A549 (cell line): ENCODE measurements around the gene NDUFAF5. TPM values are rescaled to one million over a fixed set of nuclear protein-coding genes. Genes with fewer than 3 reads are reported as not detected.

Source experiments
- ATAC-seq, 2 experiments: fragments of 200-7000 bp in 1 of 2; fragments of >200 bp in 1 of 2; cut with Nextera tagmentation in 1 of 2; cut with Tn5 transposase in 1 of 2; 3 replicates each; pipeline versions ENCODE4 v1.8.0 to v1.9.1; 2018 to 2020; ENCODE audit warnings: mild to moderate bottlenecking in 1 of 2, moderate library complexity in 1 of 2
- CTCF ChIA-PET: fragments of 300-600 bp; sonication (Branson Sonifier 250); formaldehyde crosslinking; extraction: SDS; loops from one replicate; lab custom pipeline; 2021; ENCODE audit warnings: antibody characterized with exemption, inconsistent platforms; lab: Yijun Ruan, JAX
- POLR2A ChIA-PET: fragments of 350-600 bp; formaldehyde crosslinking; extraction: SDS; loops from one replicate; lab custom pipeline; 2021; ENCODE audit warnings: antibody characterized with exemption, inconsistent platforms; lab: Yijun Ruan, JAX
- DNase-seq, 2 experiments: peaks; one replicate each; pipeline versions ENCODE4 v3.0.0 to v3.0.0-alpha.2; 2011 to 2016; ENCODE audit warnings: low read depth in 1 of 2, low spot score in 1 of 2
- FAIRE-seq: peaks from 2 replicates; lab custom pipeline; 2011; peaks lifted over from hg19 to GRCh38; lab: Jason Lieb, UNC
- H3K27ac ChIP-seq, 2 experiments: fragments of >200 bp; sonication (Bioruptor Twin); formaldehyde crosslinking; 3 replicates each; pipeline ENCODE4 v1.5.1; 2016 to 2017
- H3K4me1 ChIP-seq: fragments of >200 bp; sonication (Bioruptor Twin); formaldehyde crosslinking; 3 replicates; pipeline ENCODE4 v1.6.1; 2016
- H3K4me2 ChIP-seq: fragments of >200 bp; sonication (Bioruptor Twin); formaldehyde crosslinking; 3 replicates; pipeline ENCODE4 v1.6.1; 2016
- H3K4me3 ChIP-seq: fragments of >200 bp; sonication (Bioruptor Twin); formaldehyde crosslinking; 3 replicates; pipeline ENCODE4 v1.5.1; 2016
- H3K9me3 ChIP-seq: fragments of >200 bp; sonication (Bioruptor Twin); formaldehyde crosslinking; 3 replicates; pipeline ENCODE4 v1.6.1; 2016
- BHLHE40 ChIP-seq: IDR thresholded peaks from 2 replicates; pipeline ENCODE4 v1.6.1; 2012; ENCODE audit warnings: low read depth, low read length, inconsistent platforms
- CBX2 ChIP-seq: fragments of 200-600 bp; sonication (generic); IDR thresholded peaks from 2 replicates; pipeline ENCODE4 v1.6.1; 2016; ENCODE audit warnings: low read depth, mild to moderate bottlenecking, borderline replicate concordance
- CBX8 ChIP-seq: fragments of 200-600 bp; sonication (generic); IDR thresholded peaks from 2 replicates; pipeline ENCODE4 v1.6.1; 2016
- CEBPB ChIP-seq, 2 experiments: fragments of >200 bp in 1 of 2; sonication (Bioruptor Twin) in 1 of 2; formaldehyde crosslinking in 1 of 2; IDR thresholded peaks; 2 replicates each; pipeline ENCODE4 v1.6.1; 2012 to 2016
- CHD2 ChIP-seq: fragments of 150-350 bp; IDR thresholded peaks from 2 replicates; pipeline ENCODE4 v1.6.1; 2014; ENCODE audit warnings: low read length; ENCODE audit not compliant: partially characterized antibody
- CHD4 ChIP-seq: fragments of 200-600 bp; sonication (generic); IDR thresholded peaks from 2 replicates; pipeline ENCODE4 v1.6.1; 2016; ENCODE audit warnings: antibody characterized with exemption, mild to moderate bottlenecking, borderline replicate concordance
- E2F6 ChIP-seq: IDR thresholded peaks from 2 replicates; pipeline ENCODE4 v1.6.1; 2012; ENCODE audit warnings: low read depth, borderline replicate concordance
- EHF ChIP-seq: fragments of 250-450 bp; sonication (Bioruptor Pico); IDR thresholded peaks from 2 replicates; pipeline ENCODE4 v1.5.0; 2020; ENCODE audit warnings: mild to moderate bottlenecking
- ELK1 ChIP-seq: fragments of 150-350 bp; IDR thresholded peaks from 2 replicates; pipeline ENCODE4 v1.6.1; 2014; ENCODE audit warnings: low read depth, mild to moderate bottlenecking, low read length
- EP300 ChIP-seq, 2 experiments: fragments of >200 bp; sonication (Bioruptor Twin); formaldehyde crosslinking; IDR thresholded peaks; 2 replicates in 1 of 2; 3 replicates in 1 of 2; pipeline ENCODE4 v1.6.1; 2016 to 2017
- FOSB ChIP-seq: fragments of 250-450 bp; sonication (Bioruptor Pico); IDR thresholded peaks from 2 replicates; pipeline ENCODE4 v1.5.0; 2020; ENCODE audit warnings: mild to moderate bottlenecking, moderate library complexity
- FOXS1 ChIP-seq: fragments of 250-450 bp; sonication (Bioruptor Pico); IDR thresholded peaks from 2 replicates; pipeline ENCODE4 v1.5.0; 2020; ENCODE audit warnings: mild to moderate bottlenecking, moderate library complexity
- GATA3 ChIP-seq: IDR thresholded peaks from 2 replicates; pipeline ENCODE4 v1.6.1; 2012; ENCODE audit warnings: borderline replicate concordance
- HDAC2 ChIP-seq: fragments of 200-600 bp; sonication (generic); IDR thresholded peaks from 2 replicates; pipeline ENCODE4 v1.6.1; 2016
- HEYL ChIP-seq: fragments of 250-450 bp; sonication (Bioruptor Pico); IDR thresholded peaks from 2 replicates; pipeline ENCODE4 v1.8.0; 2021; ENCODE audit warnings: mild to moderate bottlenecking, moderate library complexity
- HMGXB4 ChIP-seq: fragments of 250-450 bp; sonication (Bioruptor Pico); IDR thresholded peaks from 2 replicates; pipeline ENCODE4 v1.5.0; 2021; ENCODE audit warnings: mild to moderate bottlenecking, moderate library complexity, borderline replicate concordance
- HOXA7 ChIP-seq: fragments of 250-450 bp; sonication (Bioruptor Pico); IDR thresholded peaks from 2 replicates; pipeline ENCODE4 v1.5.0; 2020; ENCODE audit warnings: mild to moderate bottlenecking, moderate library complexity
- HOXB5 ChIP-seq: fragments of 250-450 bp; sonication (Bioruptor Pico); IDR thresholded peaks from 2 replicates; pipeline ENCODE4 v1.5.0; 2020; ENCODE audit warnings: mild to moderate bottlenecking, moderate library complexity
- JUN ChIP-seq, 2 experiments: fragments of >200 bp; sonication (Bioruptor Twin); formaldehyde crosslinking; IDR thresholded peaks; 2 replicates in 1 of 2; 3 replicates in 1 of 2; pipeline ENCODE4 v1.6.1; 2016 to 2017
- KDM5A ChIP-seq: fragments of 200-600 bp; sonication (generic); IDR thresholded peaks from 2 replicates; pipeline ENCODE4 v1.6.1; 2016; ENCODE audit warnings: antibody characterized with exemption, mild to moderate bottlenecking
- MAX ChIP-seq: IDR thresholded peaks from 2 replicates; pipeline ENCODE4 v1.6.1; 2012
- MAZ ChIP-seq: fragments of 150-350 bp; IDR thresholded peaks from 2 replicates; pipeline ENCODE4 v1.6.1; 2014; ENCODE audit warnings: antibody characterized with exemption, low read depth, low read length, borderline replicate concordance
- NR3C1 ChIP-seq: fragments of >200 bp; sonication (Bioruptor Twin); formaldehyde crosslinking; IDR thresholded peaks from 3 replicates; pipeline ENCODE4 v1.6.1; 2017
- POLR2AphosphoS2 ChIP-seq: conservative IDR thresholded peaks from 2 replicates; pipeline ENCODE4 v1.6.1; 2012; ENCODE audit warnings: low read length, improper control_type of control experiment, inconsistent platforms
- RARB ChIP-seq: fragments of 250-450 bp; sonication (Bioruptor Pico); IDR thresholded peaks from 2 replicates; pipeline ENCODE4 v1.8.0; 2021; ENCODE audit warnings: mild to moderate bottlenecking, moderate library complexity
- RCOR1 ChIP-seq: fragments of 150-350 bp; IDR thresholded peaks from 2 replicates; pipeline ENCODE4 v1.6.1; 2014; ENCODE audit warnings: antibody characterized with exemption, low read length, low read depth
- RFX5 ChIP-seq: fragments of 450-650 bp; IDR thresholded peaks from 2 replicates; pipeline ENCODE4 v1.7.1; 2014; ENCODE audit warnings: antibody characterized with exemption, mild to moderate bottlenecking, moderate library complexity
- RNF2 ChIP-seq: fragments of 200-600 bp; sonication (generic); IDR thresholded peaks from 2 replicates; pipeline ENCODE4 v1.6.1; 2016; ENCODE audit warnings: low read depth, mild to moderate bottlenecking, antibody characterized with exemption, moderate library complexity, borderline replicate concordance
- SMC3 ChIP-seq: fragments of >200 bp; sonication (Bioruptor Twin); formaldehyde crosslinking; IDR thresholded peaks from 3 replicates; pipeline ENCODE4 v1.6.1; 2018; ENCODE audit warnings: inconsistent platforms
- TFCP2L1 ChIP-seq: fragments of 250-450 bp; sonication (Bioruptor Pico); IDR thresholded peaks from 2 replicates; pipeline ENCODE4 v1.5.0; 2021; ENCODE audit warnings: mild to moderate bottlenecking
- TP53 ChIP-seq: fragments of 250-450 bp; sonication (Bioruptor Pico); IDR thresholded peaks from 2 replicates; pipeline ENCODE4 v1.5.0; 2021; ENCODE audit warnings: mild to moderate bottlenecking, moderate library complexity
- ZFP36 ChIP-seq: fragments of 450-650 bp; IDR thresholded peaks from 2 replicates; pipeline ENCODE4 v1.6.1; 2014; ENCODE audit warnings: borderline replicate concordance; ENCODE audit not compliant: partially characterized antibody
- ZSCAN20 ChIP-seq: fragments of 250-450 bp; sonication (Bioruptor Pico); IDR thresholded peaks from 2 replicates; pipeline ENCODE4 v1.8.0; 2022; ENCODE audit warnings: mild to moderate bottlenecking, moderate library complexity
- WGBS: methylation state at CpG from one replicate; pipeline ENCODE4 v1.1.6; 2017; ENCODE audit errors: missing lambda C conversion rate; 5-methylcytosine and 5-hydroxymethylcytosine counted together
- polyA plus RNA-seq, 4 experiments: library from polyadenylated mRNA; depleted of rRNA in 3 of 4; stranded (reverse); fragments of >200 nt; fragmentation: RNase III in 1 of 4; extraction: RNeasy Plus Mini Kit Qiagen cat#74134 plus additional on column Dnase treatment in 1 of 4; gene quantifications; 2 replicates in 3 of 4; 3 replicates in 1 of 4; pipeline ENCODE4 v1.2.3, GENCODE V29; 2011 to 2017

Gene NDUFAF5
- polyA plus RNA-seq, 2 of the 4 experiments (the other 2 are of a cell fraction), result 29.2 to 53.5 TPM

- Histone ChIP-seq H3K4me1 (no peaks in the 10 kb centered on the region), H3K4me3 (no peak overlapping the region), H3K4me2 (no peak overlapping the region), H3K27ac (no peak overlapping the region), H3K9me3 (no peaks in the 10 kb centered on the region)
- no peak for ATAC-seq
- ChIA-PET CTCF (interaction anchor here (1.3 kb wide), 1 partner anchor 214 kb away, joined by 3 read pairs; no protein-coding TSS in a partner anchor), POLR2A (no interaction called here)
- WGBS, result 32% methylated on average over 3 of the region's 3 CpGs
- FAIRE-seq, result no peak
- TF ChIP-seq RNF2, result no peak
- TF ChIP-seq MAZ, result no peak
- TF ChIP-seq KDM5A, result no peak
- TF ChIP-seq TFCP2L1 (CRISPR knock-in tag), result no peak
- TF ChIP-seq JUN (IDR thresholded peaks at IDR 0.05), result no peak
- no peak for TF ChIP-seq ZSCAN20
- TF ChIP-seq HOXA7, result no peak
- no peak for TF ChIP-seq SMC3
- no peak for TF ChIP-seq RARB (CRISPR knock-in tag)
- no peak for TF ChIP-seq FOXS1 (CRISPR knock-in tag)
- TF ChIP-seq CEBPB (IDR thresholded peaks at IDR 0.05), result no peak
- no peak for TF ChIP-seq HDAC2
- TF ChIP-seq HMGXB4, result no peak
- TF ChIP-seq HEYL (CRISPR knock-in tag), result no peak
- TF ChIP-seq BHLHE40, result no peak
- TF ChIP-seq RFX5, result no peak
- no peak for TF ChIP-seq TP53 (CRISPR knock-in tag)
- no peak for TF ChIP-seq ZFP36
- TF ChIP-seq RCOR1, result no peak
- no peak for DNase-seq
Measured at GRCh38 chr20:13841206-13841605, 56.4 kb downstream of the NDUFAF5 start.

- CTCF ChIA-PET, result interaction anchor here (0.6 to 1.1 kb wide), 3 partner anchors 25 to 722 kb away, joined by 3 read pairs; no protein-coding TSS in a partner anchor
- no peaks in the 10 kb centered on the region for H3K9me3 ChIP-seq
- no peak for FAIRE-seq
- no peak for DNase-seq
- 43% methylated on average over 4 of the region's 4 CpGs for WGBS
- no peak for TF ChIP-seq NR3C1
- no peak for TF ChIP-seq EP300 (IDR thresholded peaks at IDR 0.05)
- no peak for TF ChIP-seq RARB (CRISPR knock-in tag)
- no peak for TF ChIP-seq FOXS1 (CRISPR knock-in tag)
- no peak for TF ChIP-seq CBX2
- TF ChIP-seq MAX, result no peak
- no peak for TF ChIP-seq CEBPB (IDR thresholded peaks at IDR 0.05)
- no peak for TF ChIP-seq EHF (CRISPR knock-in tag)
- TF ChIP-seq CBX8, result no peak
- TF ChIP-seq POLR2AphosphoS2, result no peak
- TF ChIP-seq ELK1, result no peak
- TF ChIP-seq FOSB (CRISPR knock-in tag), result no peak
- TF ChIP-seq HMGXB4, result no peak
- no peak for TF ChIP-seq CHD4
- TF ChIP-seq ZFP36, result no peak
- TF ChIP-seq HOXB5 (CRISPR knock-in tag), result no peak
- no peak for TF ChIP-seq GATA3
- no peak for TF ChIP-seq RFX5
- TF ChIP-seq CHD2, result no peak
- TF ChIP-seq E2F6, result no peak
- TF ChIP-seq, all 56 proteins: peak for 0
- Histone ChIP-seq H3K4me1 (no peaks in the 10 kb centered on the region), H3K27ac (no peak overlapping the region), H3K4me2 (no peak overlapping the region), H3K4me3 (no peak overlapping the region)
- POLR2A ChIA-PET, result no interaction called here
- no peak for ATAC-seq
Measured at GRCh38 chr20:13844296-13844695, 59.5 kb downstream of the NDUFAF5 start.
